ENCODE results near the gene GALNT16. TPM values are rescaled to one million over a fixed set of nuclear protein-coding genes. Genes with fewer than 3 reads are reported as not detected.

Gene GALNT16
- total and polyA plus RNA-seq, 2 of the 8 experiments (the other 6 are each of a cell fraction or from before 2014, with no cell fraction given): 5.4 to 6.3 TPM

GRCh38 chr14:69328317-69328716, 68.4 kb downstream of the GALNT16 start (continued):
- TF ChIP-seq USF2 (IDR thresholded peaks at IDR 0.05; ENCODE audit: low read length) (no peak), TAF1 (IDR thresholded peaks at IDR 0.05; ENCODE audit: low read depth, low read length) (no peak), EZH2 (IDR thresholded peaks at IDR 0.05; ENCODE audit: low read depth, low read length, severe bottlenecking) (no peak), JUND (IDR thresholded peaks at IDR 0.05; ENCODE audit: low read length) (no peak), CBX8 (IDR thresholded peaks at IDR 0.05; ENCODE audit: borderline replicate concordance, low read depth, low read length) (no peak)
- TF ChIP-seq, protein P1, sequence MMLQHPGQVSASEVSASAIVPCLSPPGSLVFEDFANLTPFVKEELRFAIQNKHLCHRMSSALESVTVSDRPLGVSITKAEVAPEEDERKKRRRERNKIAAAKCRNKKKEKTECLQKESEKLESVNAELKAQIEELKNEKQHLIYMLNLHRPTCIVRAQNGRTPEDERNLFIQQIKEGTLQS (IDR thresholded peaks at IDR 0.05; ENCODE audit: insufficient read depth, low read depth, low read length): no peak

Measured in H1 (cell line).